Brain microvascular endothelial cell (primary cell): ENCODE data around the gene ABLIM1.
A peak's percentile ranks its signal among the peaks of the same experiment; 100 is the strongest.

Experiments
- DNase-seq: peaks from one replicate; pipeline ENCODE4 v3.0.0-alpha.2; 2020
- H3K27ac ChIP-seq: fragments of 250-450 bp; sonication (Bioruptor Pico); 2 replicates; pipeline ENCODE4 v1.5.1; 2020; ENCODE audit warnings: mild to moderate bottlenecking, moderate library complexity
- H3K27me3 ChIP-seq: fragments of 250-450 bp; sonication (Bioruptor Pico); replicated peaks from 2 replicates; pipeline ENCODE4 v1.5.1; 2020; ENCODE audit warnings: mild to moderate bottlenecking
- H3K36me3 ChIP-seq: fragments of 250-450 bp; sonication (Bioruptor Pico); replicated peaks from 2 replicates; pipeline ENCODE4 v1.5.1; 2020; ENCODE audit warnings: mild to moderate bottlenecking
- H3K4me3 ChIP-seq: 2 replicates; pipeline ENCODE4 v1.5.1; 2011; ENCODE audit warnings: low read depth, mild to moderate bottlenecking, control low read depth, low read length, moderate library complexity
- in situ Hi-C: cut with HindIII; loops from 2 replicates; pipeline ENCODE4 v1.10.0; 2017; ENCODE audit warnings: low sequenced_read_pairs, low pct_ligation_motif_present
- TF ChIP-seq, protein P1 (sequence below): IDR thresholded peaks from 2 replicates; pipeline ENCODE4 v1.5.1; 2011; ENCODE audit warnings: low read depth, mild to moderate bottlenecking, moderate library complexity, low read length, control low read depth, inconsistent platforms; ENCODE audit errors: missing control alignments

ABLIM1 gene

DNA sequence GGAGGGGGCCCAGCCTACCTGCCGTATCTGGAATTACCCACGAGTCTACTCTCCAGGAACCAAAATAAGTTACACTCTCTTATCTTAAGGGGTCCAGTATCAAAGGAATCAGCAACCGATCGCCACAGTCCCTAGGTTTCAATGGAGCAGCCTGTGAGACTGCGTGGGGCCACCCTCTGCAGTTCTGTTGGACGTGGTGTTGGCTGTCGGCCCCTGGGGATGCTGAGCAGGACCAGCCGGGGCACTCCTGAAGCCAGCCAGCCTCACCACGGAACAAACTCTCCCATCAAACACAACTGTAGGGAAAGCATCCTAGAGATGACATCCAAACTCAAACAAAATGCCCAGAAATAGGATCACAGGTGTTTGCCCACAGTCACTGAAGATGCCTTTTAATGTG lies 25.5 kb upstream of the ABLIM1 start:
- TF ChIP-seq, protein P1, sequence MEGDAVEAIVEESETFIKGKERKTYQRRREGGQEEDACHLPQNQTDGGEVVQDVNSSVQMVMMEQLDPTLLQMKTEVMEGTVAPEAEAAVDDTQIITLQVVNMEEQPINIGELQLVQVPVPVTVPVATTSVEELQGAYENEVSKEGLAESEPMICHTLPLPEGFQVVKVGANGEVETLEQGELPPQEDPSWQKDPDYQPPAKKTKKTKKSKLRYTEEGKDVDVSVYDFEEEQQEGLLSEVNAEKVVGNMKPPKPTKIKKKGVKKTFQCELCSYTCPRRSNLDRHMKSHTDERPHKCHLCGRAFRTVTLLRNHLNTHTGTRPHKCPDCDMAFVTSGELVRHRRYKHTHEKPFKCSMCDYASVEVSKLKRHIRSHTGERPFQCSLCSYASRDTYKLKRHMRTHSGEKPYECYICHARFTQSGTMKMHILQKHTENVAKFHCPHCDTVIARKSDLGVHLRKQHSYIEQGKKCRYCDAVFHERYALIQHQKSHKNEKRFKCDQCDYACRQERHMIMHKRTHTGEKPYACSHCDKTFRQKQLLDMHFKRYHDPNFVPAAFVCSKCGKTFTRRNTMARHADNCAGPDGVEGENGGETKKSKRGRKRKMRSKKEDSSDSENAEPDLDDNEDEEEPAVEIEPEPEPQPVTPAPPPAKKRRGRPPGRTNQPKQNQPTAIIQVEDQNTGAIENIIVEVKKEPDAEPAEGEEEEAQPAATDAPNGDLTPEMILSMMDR: no peak
- Histone ChIP-seq H3K27me3 (no peaks in the 10 kb centered on the region), H3K27ac (no peak overlapping the region), H3K36me3 (no peaks in the 10 kb centered on the region), H3K4me3 (no peak overlapping the region)
- DNase-seq: no peak
- in situ Hi-C loops: loop anchor here (25.0 kb wide), 2 partner anchors 104 to 371 kb away; no protein-coding TSS in a partner anchor

DNA sequence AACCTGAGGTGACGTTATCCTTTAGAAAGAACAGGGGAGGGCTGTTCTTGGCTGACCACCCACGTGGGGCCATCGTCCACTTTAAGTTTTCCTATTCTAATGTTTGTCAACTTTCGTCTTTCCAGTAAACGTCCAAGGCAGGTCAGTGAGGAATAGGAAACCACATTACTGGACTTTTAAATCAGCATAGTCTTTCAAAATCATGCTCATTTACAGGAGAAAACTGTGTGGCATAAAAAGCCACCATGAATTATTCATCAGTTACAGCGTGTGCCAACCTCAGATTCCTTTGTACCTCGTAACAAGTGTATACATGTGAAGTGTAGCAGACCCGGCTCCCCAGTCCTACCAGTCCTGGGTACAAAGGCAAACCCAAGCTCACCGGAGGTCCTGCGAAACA lies 25.1 kb upstream of the ABLIM1 start:
- no peak for DNase-seq
- TF ChIP-seq, protein P1: no peak
- no peak overlapping the region for H3K27ac ChIP-seq
- in situ Hi-C loops: loop anchor here (25.0 kb wide), 2 partner anchors 104 to 371 kb away; no protein-coding TSS in a partner anchor
- H3K36me3 ChIP-seq: no peaks in the 10 kb centered on the region
- no peak overlapping the region for H3K4me3 ChIP-seq
- no peaks in the 10 kb centered on the region for H3K27me3 ChIP-seq

DNA sequence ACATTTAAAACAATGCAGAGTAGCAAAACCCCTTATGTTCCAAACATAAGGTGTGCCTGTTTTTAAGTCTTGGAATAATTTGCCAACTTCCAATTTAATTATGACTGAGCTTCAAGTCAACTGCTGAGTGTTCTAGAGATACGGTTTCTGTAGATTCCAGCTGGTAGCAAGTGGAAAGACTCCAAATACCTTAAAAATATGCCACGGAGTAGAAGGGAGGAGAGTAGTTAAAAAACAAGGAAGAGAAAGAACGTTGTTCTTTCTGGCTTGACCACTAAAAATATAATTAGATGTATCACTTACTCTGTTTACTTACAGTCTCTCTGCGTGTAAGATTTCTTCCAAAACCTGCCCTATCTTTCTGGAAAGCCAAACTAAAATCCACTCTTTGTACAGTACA lies 24.5 kb upstream of the ABLIM1 start:
- H3K36me3 ChIP-seq: no peaks in the 10 kb centered on the region
- H3K4me3 ChIP-seq: no peak overlapping the region
- no peak for DNase-seq
- H3K27ac ChIP-seq: no peak overlapping the region
- in situ Hi-C loops: loop anchor here (25.0 kb wide), 2 partner anchors 105 to 370 kb away; no protein-coding TSS in a partner anchor
- TF ChIP-seq, protein P1: no peak
- H3K27me3 ChIP-seq: no peaks in the 10 kb centered on the region

DNA sequence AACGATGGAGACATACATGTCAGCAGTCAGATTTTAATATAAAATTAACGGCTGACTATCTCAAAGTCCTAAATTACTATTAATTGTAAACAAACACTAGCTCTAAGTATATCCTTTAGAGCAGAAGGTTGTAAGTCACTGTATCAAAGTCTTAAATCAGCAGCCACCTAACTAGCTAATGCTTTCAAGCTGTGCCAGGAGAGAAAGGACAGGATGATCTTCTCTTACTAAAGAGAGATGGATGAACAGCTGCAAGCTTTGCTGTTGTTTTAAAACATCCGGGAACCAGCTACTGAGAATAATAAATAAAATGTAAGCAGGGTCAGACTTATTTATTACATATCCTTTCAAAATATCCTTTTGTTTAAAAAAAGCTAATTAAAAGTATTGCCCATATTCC lies 24.0 kb upstream of the ABLIM1 start:
- no peaks in the 10 kb centered on the region for H3K27me3 ChIP-seq
- in situ Hi-C loops: loop anchor here (25.0 kb wide), 2 partner anchors 105 to 370 kb away; no protein-coding TSS in a partner anchor
- TF ChIP-seq, protein P1: no peak
- H3K27ac ChIP-seq: no peak overlapping the region
- no peak overlapping the region for H3K4me3 ChIP-seq
- DNase-seq: no peak
- H3K36me3 ChIP-seq: no peaks in the 10 kb centered on the region

DNA sequence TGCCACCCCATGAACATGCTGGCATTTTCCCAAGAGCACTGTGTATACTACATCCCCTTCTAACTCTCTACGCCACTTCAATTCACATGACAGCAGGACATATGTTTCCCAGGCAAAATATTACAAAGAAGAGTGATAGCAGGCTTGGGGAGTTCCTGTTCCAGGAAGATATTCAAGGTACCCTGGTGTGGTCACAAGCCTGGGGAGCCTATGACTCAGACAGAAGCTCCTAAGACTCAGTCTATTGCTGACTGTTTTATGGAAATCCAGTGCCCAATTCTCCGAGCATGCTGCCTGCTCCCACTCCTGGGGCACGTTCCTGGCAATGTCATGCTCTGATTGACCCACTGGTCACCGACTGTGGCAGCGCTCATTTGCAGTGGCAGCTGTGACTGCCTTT lies 23.5 kb upstream of the ABLIM1 start:
- peak; percentile 51 for DNase-seq
- H3K27me3 ChIP-seq: no peaks in the 10 kb centered on the region
- H3K27ac ChIP-seq: no peak overlapping the region
- TF ChIP-seq, protein P1: no peak
- in situ Hi-C loops: loop anchor here (25.0 kb wide), 2 partner anchors 106 to 369 kb away; no protein-coding TSS in a partner anchor
- no peak overlapping the region for H3K4me3 ChIP-seq
- no peaks in the 10 kb centered on the region for H3K36me3 ChIP-seq

DNA sequence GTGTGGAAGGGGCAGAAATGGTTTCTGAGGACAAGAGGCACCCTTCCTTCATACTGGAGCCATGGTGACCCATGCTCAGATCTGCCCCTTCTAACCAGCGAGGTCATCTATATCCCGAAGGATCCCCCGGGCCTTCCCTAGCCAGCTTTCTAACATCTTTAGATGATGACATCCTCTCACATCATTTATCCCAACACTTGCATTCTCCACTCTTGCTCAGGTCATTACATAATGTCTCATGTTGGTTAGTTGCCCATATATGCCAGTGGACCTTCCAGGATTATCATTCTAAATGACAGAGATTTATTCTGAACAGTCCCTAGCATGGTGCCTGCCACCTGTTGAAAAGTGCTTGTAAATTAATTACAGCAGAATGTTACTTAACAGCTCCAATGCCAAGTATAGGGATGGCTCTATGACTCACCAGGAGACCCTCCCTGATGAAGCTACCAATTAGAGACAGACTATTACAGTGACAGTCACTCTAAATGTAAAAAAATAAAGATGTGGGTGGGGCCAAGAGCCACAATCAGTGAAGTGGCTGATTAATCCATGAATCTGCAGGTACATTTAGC lies 22.6 kb upstream of the ABLIM1 start:
- DNase-seq: no peak
- H3K36me3 ChIP-seq: no peaks in the 10 kb centered on the region
- no peak overlapping the region for H3K27ac ChIP-seq
- H3K27me3 ChIP-seq: no peaks in the 10 kb centered on the region
- in situ Hi-C loops: loop anchor here (25.0 kb wide), 2 partner anchors 107 to 368 kb away; no protein-coding TSS in a partner anchor
- H3K4me3 ChIP-seq: no peak overlapping the region
- TF ChIP-seq, protein P1: no peak
